Fibroblast of the conjunctiva (primary cell): ENCODE data around the gene PEX5L.
"Not testable (repeated sequence)": the region's sequence is repeated elsewhere in the genome, so short reads cannot be mapped to it uniquely, and the experiment has no call there.

ENCODE experiments used
- DNase-seq: peaks from one replicate; pipeline ENCODE4 v3.0.0-alpha.2; 2010; ENCODE audit warnings: low read depth

Gene PEX5L

GRCh38 chr3:180036671-180037455 is at the start of gene PEX5L:
Gene PEX5L (minus strand): TSS chr3:180036937. CDS start chr3:180036599, 338 bp downstream.
- DNase-seq, result no peak

GRCh38 chr3:180085122-180085710 is 48.5 kb upstream of the PEX5L start:
- no peak for DNase-seq

- no peak for DNase-seq
Measured at GRCh38 chr3:180082699-180083098, 46.0 kb upstream of the PEX5L start.

GRCh38 chr3:180078592-180078991 is 41.9 kb upstream of the PEX5L start:
- no peak for DNase-seq

GRCh38 chr3:180073561-180073960 is 36.8 kb upstream of the PEX5L start:
- no peak for DNase-seq

- DNase-seq, result no peak
Measured at GRCh38 chr3:180072786-180073185, 36.0 kb upstream of the PEX5L start.

GRCh38 chr3:180070925-180071324 is 34.2 kb upstream of the PEX5L start:
- no peak for DNase-seq

- no peak for DNase-seq
Measured at GRCh38 chr3:180068023-180068422, 31.3 kb upstream of the PEX5L start.

- DNase-seq, result no peak
Measured at GRCh38 chr3:180066598-180066997, 29.9 kb upstream of the PEX5L start.

GRCh38 chr3:180063783-180064182 is 27.0 kb upstream of the PEX5L start:
- no peak for DNase-seq

- DNase-seq, result no peak
Measured at GRCh38 chr3:180062771-180063170, 26.0 kb upstream of the PEX5L start.

GRCh38 chr3:180059356-180059755 is 22.6 kb upstream of the PEX5L start:
- no peak for DNase-seq

- no peak for DNase-seq
Measured at GRCh38 chr3:180058238-180058637, 21.5 kb upstream of the PEX5L start.

- not testable (repeated sequence) for DNase-seq
Measured at GRCh38 chr3:180055656-180056055, 18.9 kb upstream of the PEX5L start.

- DNase-seq, result no peak
Measured at GRCh38 chr3:180049391-180049790, 12.7 kb upstream of the PEX5L start.

- DNase-seq, result no peak
Measured at GRCh38 chr3:180048840-180049239, 12.1 kb upstream of the PEX5L start.

- DNase-seq, result no peak
Measured at GRCh38 chr3:180048103-180048502, 11.4 kb upstream of the PEX5L start.

GRCh38 chr3:180040966-180041365 is 4.2 kb upstream of the PEX5L start:
- no peak for DNase-seq

GRCh38 chr3:180036092-180036670 is 556 bp downstream of the PEX5L start:
- DNase-seq, result no peak

GRCh38 chr3:180026997-180027396 is 9.7 kb downstream of the PEX5L start:
- no peak for DNase-seq

- DNase-seq, result no peak
Measured at GRCh38 chr3:180018543-180018942, 18.2 kb downstream of the PEX5L start.

GRCh38 chr3:180017846-180018245 is 18.9 kb downstream of the PEX5L start:
- DNase-seq, result no peak

- no peak for DNase-seq
Measured at GRCh38 chr3:180011927-180012326, 24.8 kb downstream of the PEX5L start.
